Measurements from ENCODE around the gene RBM47.

Gene RBM47

DNA sequence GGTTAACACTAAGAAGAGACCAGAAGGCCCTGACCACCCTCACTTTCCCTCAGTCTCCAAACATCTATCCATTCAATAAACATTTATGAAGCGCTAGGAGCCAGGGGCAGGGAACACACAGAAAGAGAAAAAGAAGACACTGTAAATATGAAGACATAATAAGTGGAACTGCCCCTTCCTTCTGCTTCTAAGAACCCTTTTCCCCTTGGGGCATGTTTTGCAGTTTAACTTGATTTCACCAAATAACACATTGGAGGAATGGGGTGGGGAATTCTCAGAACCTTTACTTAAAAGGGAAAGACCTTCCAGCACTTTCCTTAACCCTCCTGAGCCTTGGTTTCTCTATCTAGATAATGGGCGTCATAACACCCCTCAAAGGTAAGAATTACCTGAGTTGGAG, 42.3 kb downstream of the RBM47 start:
- no peak for DNase-seq (ENCODE audit: low read depth in 2 of 2)

DNA sequence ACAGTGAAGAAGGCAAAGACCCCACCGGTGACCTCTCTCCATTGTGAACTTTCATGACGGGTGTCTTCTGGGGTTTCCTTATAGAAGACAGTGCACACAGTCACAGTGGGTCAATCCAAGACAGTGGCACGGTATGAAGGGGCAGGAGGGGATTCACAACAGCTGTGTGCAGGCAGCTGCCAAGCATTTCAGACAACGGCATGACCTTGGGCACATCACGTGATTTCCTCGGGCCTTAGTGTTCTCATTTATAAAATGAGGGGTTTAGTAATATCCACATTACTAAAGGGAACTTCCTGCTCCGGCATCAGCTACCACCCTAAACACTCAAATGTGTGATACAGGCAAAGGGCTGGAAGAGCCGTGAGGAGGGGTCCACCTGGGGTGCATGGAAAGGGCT, 42.9 kb downstream of the RBM47 start:
- DNase-seq (ENCODE audit: low read depth in 2 of 2), result no peak

GRCh38 chr4:40586034-40586433, 43.6 kb downstream of the RBM47 start:
- no peak for DNase-seq (ENCODE audit: low read depth in 2 of 2)

DNA sequence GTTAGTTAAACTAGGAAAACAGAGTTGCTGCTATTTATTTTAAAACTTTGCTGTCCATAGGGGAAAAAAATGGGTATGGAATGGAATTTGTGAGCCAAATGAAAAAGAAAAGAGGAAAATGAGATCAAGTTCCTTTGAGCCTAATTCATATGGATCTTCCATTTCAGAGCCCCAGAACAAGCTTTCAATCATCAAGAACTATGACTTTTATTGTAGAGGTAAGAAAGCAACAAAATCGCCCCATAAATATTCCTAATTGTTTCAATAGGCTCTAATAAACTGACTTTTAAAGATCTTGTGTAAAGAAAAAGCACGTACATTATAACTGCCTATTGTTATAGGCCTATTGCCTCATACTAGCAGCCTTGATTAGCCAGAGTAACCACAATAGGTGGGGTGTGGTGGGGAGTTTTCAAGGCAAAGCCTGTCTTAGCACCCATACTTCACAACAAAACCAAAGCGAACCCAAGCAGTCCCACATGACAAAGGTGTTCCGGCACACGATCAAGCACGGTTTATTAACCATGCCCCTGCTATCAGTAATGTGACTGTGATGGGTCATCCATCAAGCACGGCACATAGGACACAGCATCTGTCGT, 44.4 kb downstream of the RBM47 start:
- no peak for DNase-seq (ENCODE audit: low read depth in 2 of 2)

DNA sequence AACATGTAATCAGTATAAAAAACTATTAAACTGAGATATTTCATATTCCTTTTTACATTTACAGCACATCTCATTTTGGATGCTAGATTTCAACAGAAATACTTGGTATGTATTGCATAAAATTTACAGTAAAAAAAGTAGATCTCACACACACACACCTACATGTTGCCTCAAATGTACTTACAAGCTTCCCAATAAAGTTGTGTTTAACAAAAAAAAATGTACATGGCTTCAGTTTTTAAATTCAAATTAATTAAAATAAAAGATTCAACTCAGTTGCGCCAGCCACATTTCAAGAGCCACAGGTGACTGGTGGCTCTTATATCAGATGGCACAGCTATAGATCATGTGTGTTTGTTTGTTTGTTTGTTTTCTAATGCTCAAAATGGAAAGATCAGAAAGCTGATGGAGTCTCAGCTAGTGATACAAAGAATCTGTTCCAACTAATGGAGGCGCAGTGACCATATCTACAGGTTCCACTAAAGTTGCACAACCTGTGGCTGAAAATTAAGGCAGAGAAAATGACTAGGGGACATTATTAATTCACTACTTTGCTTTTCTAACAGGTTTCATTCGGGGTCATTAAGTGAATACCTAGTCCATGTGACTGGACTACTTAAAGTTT, 45.0 kb downstream of the RBM47 start:
- no peak for DNase-seq (ENCODE audit: low read depth in 2 of 2)

GRCh38 chr4:40583850-40584439, 45.7 kb downstream of the RBM47 start:
- no peak for DNase-seq (ENCODE audit: low read depth in 2 of 2)

GRCh38 chr4:40582413-40582812, 47.3 kb downstream of the RBM47 start:
- DNase-seq (ENCODE audit: low read depth in 2 of 2), result no peak

- DNase-seq (ENCODE audit: low read depth in 2 of 2), result no peak
These were observed 48.2 kb downstream of the RBM47 start for GRCh38 chr4:40581254-40582140.

- DNase-seq (ENCODE audit: low read depth in 2 of 2), result no peak
These were observed 49.7 kb downstream of the RBM47 start for GRCh38 chr4:40579983-40580382.

DNA sequence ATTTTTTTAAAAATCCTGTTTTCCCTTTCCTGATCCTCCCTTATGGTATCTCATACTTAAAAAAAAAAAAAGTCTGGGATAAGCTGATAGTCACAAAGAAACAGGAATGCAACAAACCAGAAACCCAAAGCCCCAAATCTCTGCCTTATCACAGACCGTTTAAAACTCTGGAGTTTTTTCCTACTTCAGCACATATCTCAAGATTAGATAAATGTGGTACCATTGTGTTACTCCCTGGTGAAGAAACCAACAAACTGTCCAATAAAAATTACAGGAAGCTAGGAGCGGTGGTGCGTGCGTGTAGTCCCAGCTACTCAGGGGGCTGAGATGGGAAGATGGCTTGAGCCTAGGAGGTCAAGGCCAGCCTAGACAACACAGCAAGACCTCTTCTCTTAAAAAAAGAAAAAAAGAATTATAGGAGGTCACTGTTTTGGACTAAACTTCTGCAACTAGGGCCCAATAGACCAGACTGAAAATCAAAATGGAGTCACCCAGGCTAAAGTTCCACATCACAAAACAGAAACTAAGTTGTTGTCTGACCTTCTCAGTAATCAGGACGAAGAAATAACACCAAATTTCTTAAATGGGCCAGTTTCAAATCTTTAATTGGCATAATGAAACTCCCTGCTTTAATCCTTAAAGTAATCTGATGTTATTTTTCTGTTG, 51.9 kb downstream of the RBM47 start:
- DNase-seq (ENCODE audit: low read depth in 2 of 2), result no peak

DNA sequence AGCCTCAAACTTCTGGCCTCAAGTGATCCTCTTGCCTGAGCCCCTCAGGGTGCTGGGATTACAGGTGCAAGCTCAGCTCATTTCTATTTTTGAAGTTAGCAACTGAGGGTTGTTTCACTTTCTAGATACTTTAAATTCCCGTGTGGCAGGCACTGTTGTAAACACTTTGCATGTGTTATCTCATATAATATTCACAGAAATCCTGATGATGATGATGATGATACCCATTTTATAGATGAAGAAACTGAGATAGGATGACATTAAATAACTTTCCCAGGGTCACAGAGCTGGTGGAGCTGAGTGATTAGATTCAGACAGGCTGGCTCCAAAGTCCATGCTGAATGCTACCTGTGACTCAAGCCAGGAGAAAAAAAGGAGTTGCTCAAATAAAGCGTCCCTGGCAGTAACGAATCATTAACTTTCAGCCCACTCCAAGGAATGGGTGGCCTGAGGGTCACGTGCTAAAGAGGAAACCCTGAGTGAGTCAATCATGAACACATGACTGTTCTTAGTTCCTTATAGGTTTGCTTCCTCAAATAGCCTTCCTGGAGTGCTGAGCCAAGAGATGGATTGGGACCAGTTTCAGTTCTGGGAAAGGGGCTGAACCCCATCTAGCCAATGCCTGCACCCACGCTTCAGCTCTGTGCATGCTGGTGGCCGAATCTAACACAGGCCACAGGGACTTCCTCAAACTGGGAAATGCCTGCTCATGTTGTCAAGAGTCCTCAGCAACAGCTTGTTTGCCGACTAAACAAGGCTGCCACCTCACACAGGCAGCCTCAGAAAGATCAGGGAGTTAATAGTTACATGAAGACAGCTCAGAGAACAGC, 52.8 kb downstream of the RBM47 start:
- no peak for DNase-seq (ENCODE audit: low read depth in 2 of 2)

- DNase-seq (ENCODE audit: low read depth in 2 of 2), result no peak
These were observed 53.8 kb downstream of the RBM47 start for GRCh38 chr4:40575846-40576245.

DNA sequence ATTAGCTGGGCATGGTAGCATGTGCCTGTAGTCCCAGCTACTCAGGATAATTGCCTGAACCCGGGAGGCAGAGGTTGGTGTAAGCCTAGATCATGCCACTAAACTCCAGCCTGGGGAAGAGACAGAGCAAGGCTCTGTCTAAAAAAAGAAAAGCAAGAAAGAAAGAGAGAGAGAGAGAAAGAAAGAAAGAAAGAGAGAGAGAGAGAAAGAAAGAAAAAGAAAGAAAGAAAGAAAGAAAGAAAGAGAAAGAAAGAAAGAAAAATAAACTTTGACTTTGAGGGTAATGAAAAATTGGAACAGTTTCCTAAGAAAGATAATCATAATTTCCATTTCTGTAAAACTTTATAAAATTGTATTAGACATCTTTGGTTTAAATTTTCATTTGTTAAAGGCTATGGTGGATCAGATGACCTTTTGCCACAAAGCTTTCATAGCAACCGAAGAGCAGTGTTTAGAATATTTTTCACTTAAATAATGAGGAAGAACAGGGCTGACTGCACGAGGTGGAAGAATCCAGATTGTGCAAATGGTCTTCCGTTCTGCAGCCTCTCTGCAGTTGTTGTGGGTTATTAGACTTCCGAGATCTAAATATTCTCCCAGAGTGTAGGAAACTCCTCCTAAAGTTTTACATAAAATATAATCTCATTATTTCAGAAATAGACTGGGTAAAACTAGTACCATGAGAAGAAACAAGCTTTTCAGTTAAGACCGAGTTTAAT, 55.9 kb downstream of the RBM47 start:
- no peak for DNase-seq (ENCODE audit: low read depth in 2 of 2)

DNA sequence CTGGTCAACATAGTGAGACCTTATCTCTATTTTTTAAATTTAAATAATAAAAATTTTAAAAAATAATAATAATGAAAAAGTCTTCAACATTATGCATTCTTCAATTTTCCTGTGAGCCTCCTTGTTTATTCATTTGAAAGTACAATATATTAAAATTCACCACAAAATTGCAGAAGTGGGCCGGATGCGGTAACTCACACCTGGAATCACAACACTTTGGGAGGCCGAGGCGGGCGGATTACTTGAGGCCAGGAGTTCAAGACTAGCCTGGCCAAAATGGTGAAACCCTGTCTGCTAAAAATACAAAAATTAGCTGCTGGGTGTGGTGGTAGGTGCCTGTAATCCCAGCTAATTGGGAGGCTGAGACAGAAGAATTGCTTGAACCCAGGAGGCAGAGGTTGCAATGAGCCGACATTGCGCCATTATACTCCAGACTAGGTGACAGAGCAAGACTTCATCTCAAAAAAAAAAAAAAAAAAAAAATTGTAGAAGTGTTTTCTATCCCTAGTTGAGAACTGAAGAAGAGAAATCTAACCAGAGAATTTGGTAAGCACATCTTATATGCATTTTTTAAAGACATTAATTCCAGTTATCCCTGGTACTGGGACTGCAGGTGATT, 56.9 kb downstream of the RBM47 start:
- DNase-seq (ENCODE audit: low read depth in 2 of 2), result no peak

DNA sequence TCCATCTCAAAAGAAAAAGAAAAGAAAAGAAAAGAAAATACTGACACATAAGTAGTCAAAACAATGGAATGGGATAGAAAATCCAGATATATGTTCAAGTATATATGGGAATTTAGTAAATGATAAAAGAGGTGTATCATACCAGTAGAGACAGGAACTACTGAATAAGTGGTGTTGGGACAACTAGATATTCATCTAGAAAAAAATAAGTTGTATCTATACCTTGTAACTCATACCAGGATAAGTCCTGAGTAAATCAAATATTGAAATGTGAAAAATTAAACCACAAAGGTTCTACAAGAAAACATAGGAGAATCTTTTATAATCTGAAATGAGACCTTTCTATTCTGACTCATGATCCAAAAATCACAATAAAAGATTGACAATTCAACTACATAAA, 58.5 kb downstream of the RBM47 start:
- no peak for DNase-seq (ENCODE audit: low read depth in 2 of 2)

- no peak for DNase-seq (ENCODE audit: low read depth in 2 of 2)
These were observed 59.2 kb downstream of the RBM47 start for GRCh38 chr4:40570348-40571077.

DNA sequence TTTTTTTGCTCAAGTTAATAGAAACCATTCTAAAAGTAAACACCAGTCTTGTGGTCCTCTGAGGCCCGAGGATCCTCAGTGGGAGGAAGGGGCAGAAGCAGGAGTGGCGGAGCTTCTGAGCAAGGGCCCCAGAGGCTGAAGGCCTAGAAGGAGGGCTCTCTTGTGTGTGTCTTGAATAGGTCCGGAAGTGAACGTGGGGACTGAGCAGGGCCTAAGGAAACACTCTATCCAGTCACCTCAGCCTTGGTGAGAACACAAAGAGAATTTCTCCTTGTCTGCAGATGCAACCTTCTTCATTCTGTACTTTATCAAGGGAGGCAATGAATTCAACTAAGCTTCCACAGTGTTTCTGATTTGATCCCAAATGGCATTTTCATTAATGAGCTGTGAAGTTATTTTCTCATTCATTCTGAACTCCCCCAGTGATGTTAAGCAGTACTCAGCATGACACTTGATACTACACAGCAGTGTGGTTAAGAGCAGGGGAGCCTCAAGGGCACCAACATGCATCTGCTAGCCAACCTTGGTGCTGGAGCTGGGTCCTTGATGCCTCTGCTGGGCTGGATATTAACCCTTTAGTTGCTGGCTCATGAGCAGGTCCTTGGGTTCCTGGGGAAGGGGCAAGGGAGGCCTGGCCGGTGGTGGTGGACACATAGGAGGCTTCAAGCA, 64.7 kb downstream of the RBM47 start:
- DNase-seq (ENCODE audit: low read depth in 2 of 2), result no peak

DNA sequence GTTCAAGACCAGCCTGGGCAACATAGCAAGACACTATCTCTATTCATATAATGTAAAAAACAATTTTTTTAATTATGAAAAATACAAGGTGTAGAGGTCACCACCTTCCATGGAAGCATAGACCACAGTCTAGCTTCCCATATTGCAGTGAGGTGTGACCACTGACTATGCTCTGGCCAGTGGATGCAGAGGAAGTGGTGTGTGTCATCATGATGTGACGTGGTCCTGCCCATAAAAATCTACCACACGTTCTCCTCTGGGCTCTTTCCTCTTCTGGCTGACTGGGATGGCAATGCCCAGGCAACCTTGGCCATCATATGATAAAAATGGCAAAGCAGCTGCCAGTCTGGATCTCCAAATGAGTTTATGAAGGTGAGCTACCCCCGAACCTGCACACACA, 65.7 kb downstream of the RBM47 start:
- no peak for DNase-seq (ENCODE audit: low read depth in 2 of 2)

DNA sequence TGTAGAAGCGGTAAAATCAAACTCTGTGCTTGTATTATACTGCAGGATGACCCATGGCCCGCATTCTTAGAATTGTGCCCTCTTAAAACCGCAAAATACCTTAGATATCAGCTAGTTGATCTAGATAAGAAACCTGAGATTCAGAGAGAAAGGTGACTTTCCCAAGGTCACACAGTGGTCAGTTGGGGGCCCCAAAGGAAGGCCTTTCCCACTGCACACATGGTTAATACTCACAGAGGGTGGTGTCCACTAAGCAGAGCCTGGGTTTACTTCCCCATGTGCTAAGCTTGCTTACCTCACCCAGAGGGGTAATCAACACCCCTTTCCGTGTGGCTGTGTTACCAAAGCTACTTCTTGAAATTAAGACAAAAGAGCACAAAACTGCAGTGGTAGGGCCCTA, 66.3 kb downstream of the RBM47 start:
- no peak for DNase-seq (ENCODE audit: low read depth in 2 of 2)

All from stimulated activated CD4-positive, alpha-beta T cell treated with anti-CD3 and anti-CD28 coated beads, Interleukin-12 subunit alpha, Interleukin-12 subunit beta, amount 100 ng/mL, for 24 hours (primary cell).